Mucosa of stomach (tissue), 1 donor: Measurements from ENCODE around the gene LYVE1.

ENCODE experiments used
- H3K27me3 ChIP-seq: one replicate; pipeline ENCODE4 v1.7.0; 2013; ENCODE audit warnings: mild to moderate bottlenecking, low read length; ENCODE audit not compliant: control insufficient read depth, insufficient read depth
- H3K36me3 ChIP-seq: one replicate; pipeline ENCODE4 v1.7.0; 2013; ENCODE audit warnings: low read length; ENCODE audit not compliant: control insufficient read depth, insufficient read depth
- H3K4me1 ChIP-seq: one replicate; pipeline ENCODE4 v1.7.0; 2013; ENCODE audit warnings: mild to moderate bottlenecking, low read length; ENCODE audit not compliant: control insufficient read depth, insufficient read depth
- H3K4me3 ChIP-seq: one replicate; pipeline ENCODE4 v1.7.0; 2013; ENCODE audit warnings: low read length
- H3K9ac ChIP-seq: one replicate; pipeline ENCODE4 v1.7.0; 2013; ENCODE audit warnings: mild to moderate bottlenecking, low read length, moderate library complexity
- H3K9me3 ChIP-seq: one replicate; pipeline ENCODE4 v1.7.0; 2013; ENCODE audit warnings: mild to moderate bottlenecking, low read length, moderate library complexity; ENCODE audit not compliant: control insufficient read depth
- donor health status: Pancreatic carcinoma.

The LYVE1 gene

GRCh38 chr11:10544491-10545465 lies 23.7 kb downstream of the LYVE1 start:
- no peaks in the 10 kb centered on the region for H3K27me3 ChIP-seq
- no peaks in the 10 kb centered on the region for H3K36me3 ChIP-seq
- H3K4me1 ChIP-seq, result peaks cover 5% of the 10 kb centered on the region
- H3K4me3 ChIP-seq, result no peak overlapping the region
- no peaks in the 10 kb centered on the region for H3K9me3 ChIP-seq
- no peak overlapping the region for H3K9ac ChIP-seq

DNA sequence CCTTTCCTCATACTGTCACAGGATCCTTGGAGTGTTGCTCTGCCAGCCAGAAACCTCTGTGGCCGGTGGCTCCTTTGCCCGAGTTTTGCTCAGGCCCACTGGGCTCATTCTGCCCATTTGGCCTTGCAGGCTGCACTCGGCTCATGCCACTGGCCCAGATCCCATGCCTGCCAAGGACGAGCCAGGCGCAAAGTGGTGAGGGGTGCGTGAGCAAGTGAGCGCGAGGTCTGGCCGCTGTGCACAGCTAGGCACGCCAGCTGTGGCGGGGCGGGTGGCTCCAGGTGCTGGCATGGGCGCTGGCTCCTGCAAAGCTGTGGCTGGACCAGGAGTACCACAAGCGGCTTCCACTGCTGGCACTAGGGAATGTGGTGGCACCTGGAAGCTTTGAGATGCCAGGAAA lies 24.7 kb downstream of the LYVE1 start:
- Histone ChIP-seq H3K9me3 (no peaks in the 10 kb centered on the region), H3K27me3 (no peaks in the 10 kb centered on the region), H3K4me1 (peaks cover 7% of the 10 kb centered on the region), H3K36me3 (no peaks in the 10 kb centered on the region), H3K4me3 (no peak overlapping the region), H3K9ac (no peak overlapping the region)

DNA sequence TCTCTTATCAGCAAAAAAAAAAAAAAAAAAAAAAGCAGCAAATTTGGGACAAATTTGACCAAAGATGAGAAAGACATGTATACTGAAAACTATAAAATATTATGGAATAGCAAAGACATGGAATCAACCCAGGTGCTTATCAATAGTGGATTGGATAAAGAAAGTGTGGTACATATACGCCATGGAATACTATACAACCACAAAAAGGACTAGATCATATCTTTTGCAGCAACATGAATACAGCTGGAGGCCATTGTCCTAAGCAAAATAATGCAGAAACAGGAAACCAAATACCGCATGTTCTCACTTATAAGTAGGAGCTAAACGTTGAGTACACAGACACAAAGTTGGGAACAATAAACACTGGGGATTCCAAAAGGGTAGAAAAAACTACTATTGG lies 25.7 kb downstream of the LYVE1 start:
- no peaks in the 10 kb centered on the region for H3K9me3 ChIP-seq
- no peaks in the 10 kb centered on the region for H3K36me3 ChIP-seq
- H3K9ac ChIP-seq, result no peak overlapping the region
- H3K4me1 ChIP-seq, result peaks cover 7% of the 10 kb centered on the region
- no peaks in the 10 kb centered on the region for H3K27me3 ChIP-seq
- no peak overlapping the region for H3K4me3 ChIP-seq

GRCh38 chr11:10541561-10541930 lies 26.9 kb downstream of the LYVE1 start:
- Histone ChIP-seq H3K9ac (peak overlapping the region; percentile 79), H3K4me1 (peaks cover 7% of the 10 kb centered on the region), H3K9me3 (no peaks in the 10 kb centered on the region), H3K27me3 (no peaks in the 10 kb centered on the region), H3K36me3 (no peaks in the 10 kb centered on the region), H3K4me3 (peak overlapping the region; percentile 64)

DNA sequence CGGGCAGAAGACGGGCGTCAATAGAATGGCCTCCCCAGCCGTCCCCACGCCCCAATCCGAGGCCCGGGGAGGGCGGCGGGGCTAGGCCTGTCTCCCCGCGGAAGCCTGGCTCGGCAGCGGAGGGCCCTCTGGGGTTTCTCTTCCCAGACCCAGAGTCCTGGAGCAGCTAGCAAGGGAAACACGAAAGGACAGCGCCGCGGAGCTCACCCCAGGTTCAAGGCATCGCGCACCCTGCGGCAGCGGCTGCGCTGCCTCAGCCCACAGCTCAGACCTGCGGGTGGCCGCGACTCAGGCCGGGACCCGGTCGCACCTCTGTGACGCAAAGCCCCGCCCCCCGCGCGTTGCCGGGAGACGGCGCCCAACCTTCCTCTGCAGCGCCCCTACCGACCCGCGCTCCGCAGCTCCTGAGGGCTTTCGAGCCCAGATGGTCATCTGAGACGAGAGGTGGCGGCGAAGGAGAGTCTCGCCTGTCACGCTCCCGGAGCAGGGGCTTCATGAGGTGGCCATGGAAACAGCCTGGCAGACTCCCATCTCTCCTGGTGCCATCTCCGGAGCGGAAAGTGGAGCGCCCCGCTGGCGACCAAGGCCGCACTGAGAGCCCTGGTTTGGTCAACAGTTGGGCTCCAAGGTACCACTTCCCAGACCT lies 27.4 kb downstream of the LYVE1 start, which contains the start of gene RNF141:
Gene RNF141, minus strand, starts transcription at position 273 of the 646 bp plus-strand sequence. CDS start 7,029 bp downstream, outside the sequence.
- peaks cover 7% of the 10 kb centered on the region for H3K4me1 ChIP-seq
- H3K9ac ChIP-seq, result peak within 1 kb of the TSS; percentile 79
- no peaks in the 10 kb centered on the region for H3K36me3 ChIP-seq
- no peaks in the 10 kb centered on the region for H3K27me3 ChIP-seq
- no peaks in the 10 kb centered on the region for H3K9me3 ChIP-seq
- peak within 1 kb of the TSS; percentile 64 for H3K4me3 ChIP-seq

DNA sequence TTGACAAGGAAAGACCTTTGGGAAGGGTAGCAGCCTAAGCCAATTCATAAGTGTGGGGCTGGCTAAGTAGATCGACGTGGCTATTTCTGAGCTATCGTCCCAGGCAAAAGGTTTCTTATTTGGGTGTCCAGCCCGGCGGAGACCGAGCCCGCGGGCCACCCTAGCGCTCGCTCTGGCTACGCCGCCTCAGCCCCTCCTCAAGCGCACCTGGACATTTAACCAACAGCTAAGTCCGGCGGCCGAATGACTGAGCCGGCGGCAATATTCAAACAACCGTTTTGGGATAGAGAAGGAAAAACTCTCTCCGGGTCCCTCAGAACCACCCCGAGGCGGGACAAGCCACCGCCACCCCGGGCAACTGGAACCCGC lies 27.9 kb downstream of the LYVE1 start:
- peak overlapping the region; percentile 64 for H3K4me3 ChIP-seq

GRCh38 chr11:10539339-10539738 lies 29.1 kb downstream of the LYVE1 start:
- Histone ChIP-seq H3K27me3 (no peaks in the 10 kb centered on the region), H3K9ac (no peak overlapping the region), H3K9me3 (no peaks in the 10 kb centered on the region), H3K36me3 (no peaks in the 10 kb centered on the region), H3K4me3 (no peak overlapping the region), H3K4me1 (peaks cover 7% of the 10 kb centered on the region)

More for the DNA sequence above, 27.9 kb downstream of the LYVE1 start:
- Histone ChIP-seq H3K9ac (peak overlapping the region; percentile 79), H3K27me3 (no peaks in the 10 kb centered on the region), H3K4me1 (peaks cover 7% of the 10 kb centered on the region), H3K36me3 (no peaks in the 10 kb centered on the region), H3K9me3 (no peaks in the 10 kb centered on the region)

GRCh38 chr11:10538924-10539323 lies 29.5 kb downstream of the LYVE1 start:
- Histone ChIP-seq H3K4me1 (peaks cover 7% of the 10 kb centered on the region), H3K4me3 (no peak overlapping the region), H3K27me3 (no peaks in the 10 kb centered on the region), H3K9me3 (no peaks in the 10 kb centered on the region), H3K9ac (no peak overlapping the region), H3K36me3 (no peaks in the 10 kb centered on the region)

- Histone ChIP-seq H3K9me3 (no peaks in the 10 kb centered on the region), H3K4me3 (no peak overlapping the region), H3K27me3 (no peaks in the 10 kb centered on the region), H3K4me1 (peaks cover 7% of the 10 kb centered on the region), H3K36me3 (no peaks in the 10 kb centered on the region), H3K9ac (no peak overlapping the region)
These were observed 30.9 kb downstream of the LYVE1 start for GRCh38 chr11:10537600-10537999.

- Histone ChIP-seq H3K4me3 (no peak overlapping the region), H3K36me3 (no peaks in the 10 kb centered on the region), H3K27me3 (no peaks in the 10 kb centered on the region), H3K9me3 (no peaks in the 10 kb centered on the region), H3K4me1 (peaks cover 3% of the 10 kb centered on the region), H3K9ac (no peak overlapping the region)
These were observed 34.1 kb downstream of the LYVE1 start for GRCh38 chr11:10534316-10534715.

GRCh38 chr11:10533323-10533722 lies 35.1 kb downstream of the LYVE1 start:
- H3K36me3 ChIP-seq, result no peaks in the 10 kb centered on the region

GRCh38 chr11:10532526-10532925 lies 35.9 kb downstream of the LYVE1 start:
- Histone ChIP-seq H3K9me3 (no peaks in the 10 kb centered on the region), H3K9ac (no peak overlapping the region), H3K27me3 (no peaks in the 10 kb centered on the region), H3K4me1 (peaks cover 13% of the 10 kb centered on the region), H3K36me3 (no peaks in the 10 kb centered on the region), H3K4me3 (no peak overlapping the region)

More at GRCh38 chr11:10533323-10533722, 35.1 kb downstream of the LYVE1 start:
- H3K9me3 ChIP-seq, result no peaks in the 10 kb centered on the region
- peaks cover 11% of the 10 kb centered on the region for H3K4me1 ChIP-seq
- H3K9ac ChIP-seq, result no peak overlapping the region
- no peak overlapping the region for H3K4me3 ChIP-seq
- H3K27me3 ChIP-seq, result no peaks in the 10 kb centered on the region
